Parathyroid adenoma (tissue), 2 donors: ENCODE data around the gene PJA1.

Source experiments
- H2AFZ ChIP-seq: fragments of 300-600 bp; sonication (generic); one replicate; pipeline ENCODE4 v1.7.0; 2017; ENCODE audit warnings: antibody characterized with exemption, mild to moderate bottlenecking
- H3K27ac ChIP-seq: fragments of 300-600 bp; sonication (generic); one replicate; pipeline ENCODE4 v1.7.0; 2017
- H3K27me3 ChIP-seq: fragments of 300-600 bp; sonication (generic); one replicate; pipeline ENCODE4 v1.7.0; 2017; ENCODE audit warnings: low read length; ENCODE audit not compliant: control insufficient read depth, insufficient read depth
- H3K36me3 ChIP-seq: fragments of 300-600 bp; sonication (generic); one replicate; pipeline ENCODE4 v1.7.0; 2017; ENCODE audit warnings: low read length; ENCODE audit not compliant: control insufficient read depth, insufficient read depth
- H3K4me1 ChIP-seq: fragments of 300-600 bp; sonication (generic); one replicate; pipeline ENCODE4 v1.7.0; 2017; ENCODE audit warnings: control low read depth
- H3K4me2 ChIP-seq: fragments of 300-600 bp; sonication (generic); one replicate; pipeline ENCODE4 v1.7.0; 2017; ENCODE audit warnings: low read length
- H3K4me3 ChIP-seq: fragments of 300-600 bp; sonication (generic); one replicate; pipeline ENCODE4 v1.7.0; 2017; ENCODE audit warnings: low read depth, low read length
- H3K79me2 ChIP-seq: fragments of 300-600 bp; sonication (generic); one replicate; pipeline ENCODE4 v1.7.0; 2017; ENCODE audit warnings: control low read depth
- H3K9ac ChIP-seq: fragments of 300-600 bp; sonication (generic); one replicate; pipeline ENCODE4 v1.7.0; 2017; ENCODE audit warnings: mild to moderate bottlenecking
- H3K9me3 ChIP-seq: fragments of 300-600 bp; sonication (generic); one replicate; pipeline ENCODE4 v1.7.0; 2017; ENCODE audit warnings: low read length; ENCODE audit not compliant: control insufficient read depth
- CTCF ChIP-seq: fragments of 300-600 bp; sonication (generic); IDR thresholded peaks from one replicate; pipeline ENCODE4 v1.7.0; 2017; ENCODE audit warnings: antibody characterized with exemption, mild to moderate bottlenecking
- donor health status: primary hyperparathyroidism.

PJA1 gene

GRCh38 chrX:69185141-69185540, 19.9 kb upstream of the PJA1 start:
- no peak overlapping the region for H3K4me3 ChIP-seq
- H3K27me3 ChIP-seq = no peaks in the 10 kb centered on the region
- H2AFZ ChIP-seq = no peak overlapping the region
- H3K9me3 ChIP-seq = no peaks in the 10 kb centered on the region
- no peak overlapping the region for H3K9ac ChIP-seq
- TF ChIP-seq CTCF = no peak
- no peaks in the 10 kb centered on the region for H3K4me1 ChIP-seq
- H3K36me3 ChIP-seq = no peaks in the 10 kb centered on the region
- H3K27ac ChIP-seq = no peak overlapping the region
- no peaks in the 10 kb centered on the region for H3K79me2 ChIP-seq
- H3K4me2 ChIP-seq = no peak overlapping the region

DNA sequence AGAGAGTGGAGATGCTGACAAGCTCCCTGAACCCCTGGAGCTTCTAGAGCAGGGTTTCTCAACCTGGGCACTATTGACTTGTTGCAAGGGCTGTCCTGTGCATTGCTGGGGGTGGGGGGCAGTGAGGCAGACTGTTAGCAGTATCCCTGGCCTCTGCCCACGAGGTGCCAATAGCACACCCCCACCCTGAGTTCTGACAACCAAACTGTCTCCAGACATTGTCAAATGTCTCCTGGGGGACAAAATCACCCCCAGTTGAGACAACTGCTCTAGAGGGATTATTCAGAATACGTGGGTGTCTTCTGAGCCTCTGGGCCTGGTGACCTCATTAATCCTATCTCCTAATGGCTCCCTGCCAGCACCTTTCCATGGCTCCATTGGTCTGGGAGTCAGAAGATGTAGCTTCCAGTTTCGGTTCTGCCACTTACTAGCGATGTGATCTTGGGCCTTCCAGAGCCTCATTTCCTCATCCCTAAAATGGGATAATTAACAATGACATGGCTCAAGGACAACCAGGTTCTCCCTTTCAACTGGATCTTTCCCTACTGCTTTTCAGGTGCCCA, 17.6 kb upstream of the PJA1 start:
- Histone ChIP-seq H3K9me3 (no peaks in the 10 kb centered on the region), H3K4me3 (no peak overlapping the region), H3K36me3 (no peaks in the 10 kb centered on the region), H3K4me2 (no peak overlapping the region), H3K9ac (no peak overlapping the region), H2AFZ (no peak overlapping the region), H3K27ac (no peak overlapping the region), H3K79me2 (no peaks in the 10 kb centered on the region), H3K4me1 (no peaks in the 10 kb centered on the region), H3K27me3 (no peaks in the 10 kb centered on the region)
- no peak for TF ChIP-seq CTCF

GRCh38 chrX:69179380-69179911, 14.2 kb upstream of the PJA1 start:
- no peak overlapping the region for H3K9ac ChIP-seq
- no peak overlapping the region for H3K27ac ChIP-seq
- no peaks in the 10 kb centered on the region for H3K4me1 ChIP-seq
- TF ChIP-seq CTCF = no peak
- H3K4me2 ChIP-seq = no peak overlapping the region
- H3K4me3 ChIP-seq = no peak overlapping the region
- H3K9me3 ChIP-seq = no peaks in the 10 kb centered on the region
- no peaks in the 10 kb centered on the region for H3K27me3 ChIP-seq
- H2AFZ ChIP-seq = no peak overlapping the region
- H3K79me2 ChIP-seq = no peaks in the 10 kb centered on the region
- H3K36me3 ChIP-seq = no peaks in the 10 kb centered on the region

DNA sequence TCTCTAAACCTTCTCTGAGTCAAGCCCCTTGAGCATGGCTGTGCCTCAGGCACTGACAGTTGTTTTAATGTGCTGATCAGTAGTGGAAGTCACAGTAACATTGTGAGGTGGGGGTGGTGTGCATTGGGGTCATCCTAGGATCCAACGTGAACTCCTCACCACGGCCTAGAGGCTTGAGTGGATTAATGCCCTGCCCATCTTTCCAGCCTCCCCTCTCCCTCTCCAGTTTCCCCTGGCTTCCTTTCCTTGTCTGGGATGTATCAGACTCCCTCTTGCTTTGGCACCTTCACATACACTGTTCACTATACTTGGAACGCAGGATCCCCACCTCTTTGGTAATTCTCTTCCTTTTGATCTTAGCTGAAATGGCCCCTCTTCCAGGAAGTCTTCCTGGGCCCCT, 13.3 kb upstream of the PJA1 start:
- H3K9ac ChIP-seq = no peak overlapping the region
- H3K79me2 ChIP-seq = no peaks in the 10 kb centered on the region
- no peaks in the 10 kb centered on the region for H3K9me3 ChIP-seq
- no peak overlapping the region for H3K4me2 ChIP-seq
- no peaks in the 10 kb centered on the region for H3K36me3 ChIP-seq
- no peak for TF ChIP-seq CTCF
- no peak overlapping the region for H3K4me3 ChIP-seq
- no peak overlapping the region for H2AFZ ChIP-seq
- H3K4me1 ChIP-seq = no peaks in the 10 kb centered on the region
- H3K27me3 ChIP-seq = no peaks in the 10 kb centered on the region
- H3K27ac ChIP-seq = no peak overlapping the region

- H3K36me3 ChIP-seq = no peaks in the 10 kb centered on the region
- no peak overlapping the region for H3K4me3 ChIP-seq
- H3K9me3 ChIP-seq = no peaks in the 10 kb centered on the region
- no peak overlapping the region for H3K9ac ChIP-seq
- no peaks in the 10 kb centered on the region for H3K27me3 ChIP-seq
- H3K4me2 ChIP-seq = no peak overlapping the region
- H3K4me1 ChIP-seq = peaks cover 1% of the 10 kb centered on the region
- TF ChIP-seq CTCF = no peak
- no peak overlapping the region for H3K27ac ChIP-seq
- H2AFZ ChIP-seq = no peak overlapping the region
- H3K79me2 ChIP-seq = no peaks in the 10 kb centered on the region
These were observed 12.4 kb upstream of the PJA1 start for GRCh38 chrX:69177511-69178162.
